ENCODE results near the gene PIK3R3. TPM values are rescaled to one million over a fixed set of nuclear protein-coding genes. Genes with fewer than 3 reads are reported as not detected.

Gene PIK3R3
- total and polyA plus RNA-seq, 9 donors: 3.6 to 20.3 (median 10.7) TPM

DNA sequence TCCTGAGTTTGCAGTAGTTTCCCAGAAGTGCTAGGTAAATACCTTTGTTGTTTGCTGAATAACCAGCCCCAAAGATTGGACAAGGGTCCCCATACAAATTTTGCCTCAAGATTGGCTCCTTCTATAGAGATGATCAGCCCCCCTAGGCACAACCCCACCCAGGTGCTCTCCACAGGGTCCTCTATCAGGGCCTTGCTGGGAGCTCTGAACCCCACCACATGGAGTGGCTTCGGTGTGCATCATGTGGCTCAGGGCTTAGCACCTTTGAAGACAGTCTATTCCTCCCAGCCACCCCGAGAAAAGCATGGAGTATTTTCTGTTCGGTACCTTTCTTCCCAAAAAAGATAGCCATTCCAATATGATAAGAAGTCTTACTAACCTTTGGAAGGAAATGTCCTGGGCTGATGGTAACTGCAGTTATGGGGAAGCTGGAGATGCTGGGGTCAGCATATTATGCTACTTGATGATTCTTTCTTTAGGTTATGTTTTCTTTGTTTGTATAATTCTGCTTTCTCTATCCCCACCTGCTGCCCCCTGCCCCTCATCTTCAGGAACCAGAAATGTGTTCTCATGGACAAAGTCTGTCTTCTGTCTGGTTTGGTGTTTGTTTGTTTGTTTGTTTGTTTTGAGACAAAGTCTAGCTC is 37.5 kb upstream of the PIK3R3 start:
- no peak overlapping the region for H3K4me3 ChIP-seq
- H3K9me3 ChIP-seq: no peaks in the 10 kb centered on the region
- intact Hi-C loops (cut with DNase I): no loop called here
- H3K4me1 ChIP-seq (ENCODE audit: insufficient read depth): no peaks in the 10 kb centered on the region
- H3K27me3 ChIP-seq: no peaks in the 10 kb centered on the region
- H3K36me3 ChIP-seq: no peaks in the 10 kb centered on the region
- DNase-seq: no peak
- WGBS, 3 donors: 87 to 90% (median 90%) methylated on average over 3 of the region's 3 CpGs
- H3K27ac ChIP-seq: no peak overlapping the region
- TF ChIP-seq EP300 (IDR thresholded peaks at IDR 0.05) (no peak), POLR2A (IDR thresholded peaks at IDR 0.05) (no peak), CTCF (IDR thresholded peaks at IDR 0.05) (no peak)

DNA sequence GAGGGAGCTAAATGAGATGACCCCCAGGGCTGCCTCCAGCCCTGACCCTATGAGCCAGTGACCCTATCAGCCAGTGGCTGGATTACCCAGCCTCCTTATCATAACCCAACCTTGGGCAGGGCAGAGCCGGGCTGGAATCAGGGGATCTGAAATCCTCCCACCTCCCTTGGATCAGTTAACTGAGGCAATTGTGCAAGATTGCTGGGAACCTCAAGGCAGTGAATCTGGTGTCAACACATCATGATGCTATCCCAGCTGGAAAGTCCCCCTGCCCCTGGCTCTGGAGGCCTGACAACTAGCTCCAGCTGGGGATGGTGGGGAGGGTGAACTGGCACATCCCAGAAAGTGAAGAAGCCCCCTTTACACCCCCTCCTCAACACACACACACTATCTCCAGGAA is 36.0 kb upstream of the PIK3R3 start:
- no peak overlapping the region for H3K4me3 ChIP-seq
- H3K27me3 ChIP-seq: no peaks in the 10 kb centered on the region
- no peak for DNase-seq
- WGBS, 3 donors: 67 to 93% (median 70%) methylated on average over 1 of the region's 1 CpG
- intact Hi-C loops (cut with DNase I): no loop called here
- no peaks in the 10 kb centered on the region for H3K9me3 ChIP-seq
- TF ChIP-seq POLR2A (IDR thresholded peaks at IDR 0.05): no peak
- no peak for TF ChIP-seq EP300 (IDR thresholded peaks at IDR 0.05)
- no peak for TF ChIP-seq CTCF (IDR thresholded peaks at IDR 0.05)
- H3K36me3 ChIP-seq: no peaks in the 10 kb centered on the region
- no peaks in the 10 kb centered on the region for H3K4me1 ChIP-seq (ENCODE audit: insufficient read depth)
- H3K27ac ChIP-seq: no peak overlapping the region

DNA sequence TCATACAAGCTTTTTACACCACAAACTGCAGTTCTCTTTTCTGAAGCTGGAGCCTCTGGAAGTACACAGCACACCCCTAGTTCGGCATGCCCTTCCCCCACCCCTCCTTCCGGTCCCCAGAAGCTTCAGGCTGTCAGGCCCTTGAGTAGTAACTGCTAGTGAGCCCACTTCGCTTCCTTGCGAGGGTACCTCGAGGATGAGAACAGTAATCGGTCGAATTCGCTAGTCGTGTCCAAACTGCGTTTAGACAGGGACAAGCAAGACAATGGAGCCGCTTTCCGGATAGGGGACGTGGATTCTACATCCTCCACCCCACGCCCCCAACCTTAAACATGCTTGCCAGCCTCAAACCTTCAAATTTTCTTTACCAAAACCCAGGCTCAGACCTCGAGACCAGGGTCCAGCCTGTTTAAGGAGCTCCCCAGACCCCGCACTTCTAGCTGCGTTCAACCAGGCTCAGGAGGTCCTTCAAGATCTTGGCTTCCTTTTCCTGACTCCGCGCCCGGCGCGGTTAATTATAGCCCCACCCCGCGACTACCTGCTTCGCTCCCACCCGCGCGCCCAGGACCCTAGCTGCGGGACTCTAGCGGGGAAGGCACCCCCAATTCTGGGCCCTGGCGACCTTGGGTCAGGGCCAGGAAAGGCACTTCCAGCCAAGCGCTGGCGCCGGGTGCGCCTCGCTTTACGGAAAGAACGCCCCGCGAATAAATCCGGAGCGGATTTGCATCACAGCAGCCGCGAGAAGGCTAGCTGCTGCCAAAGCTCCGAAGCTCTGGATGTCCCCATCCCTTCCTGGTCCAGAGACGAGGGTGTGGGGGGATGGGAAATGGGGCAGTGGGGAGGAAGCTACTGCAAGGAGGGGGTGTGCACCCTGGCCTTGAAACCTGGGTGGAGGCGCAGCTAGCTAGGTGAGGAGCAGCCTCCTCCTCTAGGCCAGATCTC is 34.4 kb upstream of the PIK3R3 start:
- Histone ChIP-seq H3K27me3 (no peaks in the 10 kb centered on the region), H3K9me3 (no peaks in the 10 kb centered on the region), H3K36me3 (no peaks in the 10 kb centered on the region), H3K4me1 (ENCODE audit: insufficient read depth) (no peaks in the 10 kb centered on the region), H3K27ac (no peak overlapping the region), H3K4me3 (peak overlapping the region; percentile 12)
- intact Hi-C loops (cut with DNase I): no loop called here
- TF ChIP-seq EP300 (IDR thresholded peaks at IDR 0.05) (no peak), POLR2A (IDR thresholded peaks at IDR 0.05) (no peak), CTCF (IDR thresholded peaks at IDR 0.05) (no peak)
- WGBS, 3 donors: 8 to 13% (median 12%) methylated on average over 43 to 47 of the region's 47 CpGs
- DNase-seq: peak; percentile 31 to 66 (median 51)

DNA sequence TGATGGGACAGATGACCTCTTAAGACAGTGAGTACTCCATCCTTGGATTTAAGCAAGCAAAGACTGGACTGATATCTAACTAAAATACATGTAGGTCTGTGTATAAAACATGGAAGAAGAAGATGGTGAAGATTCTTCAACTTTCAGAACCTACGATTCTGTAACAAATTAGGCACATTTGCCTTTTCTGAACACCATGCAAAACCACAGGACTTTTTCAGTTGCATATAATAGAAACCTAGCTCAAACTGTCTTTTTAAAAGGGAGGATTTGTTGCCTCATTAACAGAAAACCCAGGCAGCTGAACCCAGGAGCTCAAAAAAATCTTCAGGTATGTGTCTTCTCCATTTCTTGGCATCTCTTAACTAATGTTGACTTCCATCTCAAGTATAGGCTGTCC is 27.8 kb upstream of the PIK3R3 start:
- no peak for TF ChIP-seq POLR2A (IDR thresholded peaks at IDR 0.05)
- TF ChIP-seq CTCF (IDR thresholded peaks at IDR 0.05): no peak
- intact Hi-C loops (cut with DNase I): no loop called here
- 89 to 92% (median 92%) methylated on average over 1 of the region's 1 CpG for WGBS, 3 donors
- Histone ChIP-seq H3K27me3 (no peaks in the 10 kb centered on the region), H3K27ac (no peak overlapping the region), H3K4me1 (ENCODE audit: insufficient read depth) (no peaks in the 10 kb centered on the region), H3K4me3 (no peak overlapping the region), H3K9me3 (no peaks in the 10 kb centered on the region), H3K36me3 (no peaks in the 10 kb centered on the region)
- DNase-seq: no peak

All from ovary (tissue), 9 donors.